H9 (cell line): ENCODE data around the gene CFAP410. TPM values are rescaled to one million over a fixed set of nuclear protein-coding genes. Genes with fewer than 3 reads are reported as not detected.

ENCODE experiments used
- DNase-seq: peaks from one replicate; pipeline ENCODE4 v3.0.0-alpha.2; 2017
- H2AFZ ChIP-seq: one replicate; pipeline ENCODE4 v1.6.1; 2013; ENCODE audit warnings: mild to moderate bottlenecking, low read length, control low read depth, moderate library complexity
- H2AK5ac ChIP-seq: 2 replicates; pipeline ENCODE4 v1.6.1; 2013; ENCODE audit warnings: low read length, control low read depth, mixed read lengths; ENCODE audit not compliant: insufficient read length
- H2BK120ac ChIP-seq: one replicate; pipeline ENCODE4 v1.6.1; 2013; ENCODE audit warnings: low read depth, mild to moderate bottlenecking, low read length, control low read depth, inconsistent platforms; ENCODE audit not compliant: poor library complexity, severe bottlenecking
- H2BK12ac ChIP-seq: 2 replicates; pipeline ENCODE4 v1.6.1; 2013; ENCODE audit warnings: low read length, control low read depth, mixed read lengths, low read depth; ENCODE audit not compliant: insufficient read length
- H2BK15ac ChIP-seq: 2 replicates; pipeline ENCODE4 v1.6.1; 2013; ENCODE audit warnings: low read depth, low read length, control low read depth
- H2BK20ac ChIP-seq: one replicate; pipeline ENCODE4 v1.6.1; 2013; ENCODE audit warnings: low read depth, mild to moderate bottlenecking, low read length, control low read depth, inconsistent platforms; ENCODE audit not compliant: poor library complexity, severe bottlenecking
- H2BK5ac ChIP-seq: 2 replicates; pipeline ENCODE4 v1.6.1; 2013; ENCODE audit warnings: low read length, control low read depth, mixed read lengths; ENCODE audit not compliant: insufficient read length
- H3K14ac ChIP-seq: 2 replicates; pipeline ENCODE4 v1.6.1; 2013; ENCODE audit warnings: low read length, control low read depth; ENCODE audit not compliant: insufficient read depth
- H3K18ac ChIP-seq: 2 replicates; pipeline ENCODE4 v1.6.1; 2013; ENCODE audit warnings: low read depth, mild to moderate bottlenecking, mixed read lengths, low read length, control low read depth; ENCODE audit not compliant: insufficient read length
- H3K23ac ChIP-seq: 2 replicates; pipeline ENCODE4 v1.6.1; 2013; ENCODE audit warnings: low read length, control low read depth, mixed read lengths, low read depth; ENCODE audit not compliant: insufficient read length
- H3K23me2 ChIP-seq: 2 replicates; pipeline ENCODE4 v1.6.1; 2013; ENCODE audit warnings: low read depth, mild to moderate bottlenecking, mixed read lengths, low read length, control low read depth; ENCODE audit not compliant: insufficient read length, poor library complexity, severe bottlenecking
- H3K27ac ChIP-seq: 2 replicates; pipeline ENCODE4 v1.5.1; 2013; ENCODE audit warnings: low read length, control low read depth, mixed read lengths, low read depth; ENCODE audit not compliant: insufficient read length
- H3K27me3 ChIP-seq: 2 replicates; pipeline ENCODE4 v1.6.1; 2013; ENCODE audit warnings: low read length, control low read depth, inconsistent platforms; ENCODE audit not compliant: insufficient read depth
- H3K4ac ChIP-seq: 2 replicates; pipeline ENCODE4 v1.6.1; 2013; ENCODE audit warnings: low read depth, mild to moderate bottlenecking, control low read depth, inconsistent platforms, low read length, moderate library complexity
- H3K4me1 ChIP-seq: 2 replicates; pipeline ENCODE4 v1.6.1; 2013; ENCODE audit warnings: low read length, control low read depth, inconsistent platforms; ENCODE audit not compliant: insufficient read depth
- H3K4me2 ChIP-seq: 2 replicates; pipeline ENCODE4 v1.6.1; 2013; ENCODE audit warnings: low read length, control low read depth, mixed read lengths; ENCODE audit not compliant: insufficient read length, insufficient read depth
- H3K56ac ChIP-seq: 2 replicates; pipeline ENCODE4 v1.6.1; 2013; ENCODE audit warnings: low read depth, mild to moderate bottlenecking, mixed read lengths, low read length, control low read depth; ENCODE audit not compliant: insufficient read length
- H3K79me1 ChIP-seq: 2 replicates; pipeline ENCODE4 v1.6.1; 2013; ENCODE audit warnings: low read depth, mild to moderate bottlenecking, moderate library complexity, low read length, control low read depth, inconsistent platforms; ENCODE audit not compliant: insufficient read depth, poor library complexity, severe bottlenecking
- H3K79me2 ChIP-seq: 2 replicates; pipeline ENCODE4 v1.6.1; 2013; ENCODE audit warnings: low read length, control low read depth, inconsistent platforms; ENCODE audit not compliant: insufficient read depth
- H3K9ac ChIP-seq: 2 replicates; pipeline ENCODE4 v1.6.1; 2013; ENCODE audit warnings: low read length, control low read depth, mixed read lengths; ENCODE audit not compliant: insufficient read length; ENCODE audit errors: extremely low read depth
- H3K9me3 ChIP-seq: one replicate; pipeline ENCODE4 v1.6.1; 2013; ENCODE audit warnings: low read depth, low read length, inconsistent platforms; ENCODE audit not compliant: control insufficient read depth
- H3T11ph ChIP-seq: one replicate; pipeline ENCODE4 v1.6.1; 2013; ENCODE audit warnings: mild to moderate bottlenecking, low read length, control low read depth, inconsistent platforms
- H4K20me1 ChIP-seq: one replicate; pipeline ENCODE4 v1.6.1; 2013; ENCODE audit not compliant: control insufficient read depth, insufficient read length, insufficient read depth
- H4K5ac ChIP-seq: 2 replicates; pipeline ENCODE4 v1.6.1; 2013; ENCODE audit warnings: low read depth, mild to moderate bottlenecking, mixed read lengths, low read length, control low read depth; ENCODE audit not compliant: insufficient read length
- H4K8ac ChIP-seq: replicated peaks from 2 replicates; pipeline ENCODE4 v1.6.1; 2013; ENCODE audit warnings: low read length, control low read depth, mixed read lengths, low read depth; ENCODE audit not compliant: insufficient read length
- H4K91ac ChIP-seq: 2 replicates; pipeline ENCODE4 v1.6.1; 2013; ENCODE audit warnings: low read depth, mild to moderate bottlenecking, moderate library complexity, mixed read lengths, low read length, control low read depth; ENCODE audit not compliant: insufficient read length
- H3K27ac Mint-ChIP-seq, 3 experiments: 2 replicates in 2 of 3; 3 replicates in 1 of 3; pipeline ENCODE4 v1.8.0; 2020 to 2021; ENCODE audit warnings: mixed read lengths in 3 of 3, mild to moderate bottlenecking in 1 of 3, moderate library complexity in 1 of 3
- H3K27me3 Mint-ChIP-seq: 2 replicates; pipeline ENCODE4 v1.8.0; 2021; ENCODE audit warnings: low read depth, mild to moderate bottlenecking, moderate library complexity, mixed read lengths
- H3K36me3 Mint-ChIP-seq, 3 experiments: 2 replicates in 2 of 3; 3 replicates in 1 of 3; pipeline ENCODE4 v1.8.0; 2020 to 2021; ENCODE audit warnings: low read depth in 3 of 3, mixed read lengths in 3 of 3; ENCODE audit not compliant: insufficient read depth in 1 of 3
- H3K4me1 Mint-ChIP-seq, 2 experiments: 2 replicates each; pipeline ENCODE4 v1.8.0; 2020; ENCODE audit warnings: mixed read lengths in 2 of 2
- H3K4me3 Mint-ChIP-seq, 2 experiments: 2 replicates in 1 of 2; 3 replicates in 1 of 2; pipeline ENCODE4 v1.8.0; 2020 to 2021; ENCODE audit warnings: mild to moderate bottlenecking in 2 of 2, mixed read lengths in 2 of 2, moderate library complexity in 1 of 2
- H3K9me3 Mint-ChIP-seq, 2 experiments: 2 replicates in 1 of 2; 3 replicates in 1 of 2; pipeline ENCODE4 v1.8.0; 2020; ENCODE audit warnings: mild to moderate bottlenecking in 2 of 2, mixed read lengths in 2 of 2, moderate library complexity in 1 of 2
- WGBS: extraction: QIAGEN DNeasy Blood & Tissue Kit; methylation state at CpG from one replicate; pipeline ENCODE4 v1.1.7; 2013; ENCODE audit warnings: missing lambda C conversion rate, low lambda C conversion rate, mixed read lengths; ENCODE audit not compliant: insufficient read length; ENCODE audit errors: extremely low coverage; 5-methylcytosine and 5-hydroxymethylcytosine counted together
- total RNA-seq: library from RNA; stranded (reverse); gene quantifications from 2 replicates; pipeline ENCODE4 v1.2.1, GENCODE V29; 2021
- TF ChIP-seq, protein P1 (sequence below): fragments of 200-600 bp; sonication (generic); conservative IDR thresholded peaks from 3 replicates; pipeline ENCODE4 v1.8.0; 2021; ENCODE audit warnings: antibody characterized with exemption, mild to moderate bottlenecking

The CFAP410 gene
- total RNA-seq, 1 experiment from 2014 or later = 17.0 TPM

DNA sequence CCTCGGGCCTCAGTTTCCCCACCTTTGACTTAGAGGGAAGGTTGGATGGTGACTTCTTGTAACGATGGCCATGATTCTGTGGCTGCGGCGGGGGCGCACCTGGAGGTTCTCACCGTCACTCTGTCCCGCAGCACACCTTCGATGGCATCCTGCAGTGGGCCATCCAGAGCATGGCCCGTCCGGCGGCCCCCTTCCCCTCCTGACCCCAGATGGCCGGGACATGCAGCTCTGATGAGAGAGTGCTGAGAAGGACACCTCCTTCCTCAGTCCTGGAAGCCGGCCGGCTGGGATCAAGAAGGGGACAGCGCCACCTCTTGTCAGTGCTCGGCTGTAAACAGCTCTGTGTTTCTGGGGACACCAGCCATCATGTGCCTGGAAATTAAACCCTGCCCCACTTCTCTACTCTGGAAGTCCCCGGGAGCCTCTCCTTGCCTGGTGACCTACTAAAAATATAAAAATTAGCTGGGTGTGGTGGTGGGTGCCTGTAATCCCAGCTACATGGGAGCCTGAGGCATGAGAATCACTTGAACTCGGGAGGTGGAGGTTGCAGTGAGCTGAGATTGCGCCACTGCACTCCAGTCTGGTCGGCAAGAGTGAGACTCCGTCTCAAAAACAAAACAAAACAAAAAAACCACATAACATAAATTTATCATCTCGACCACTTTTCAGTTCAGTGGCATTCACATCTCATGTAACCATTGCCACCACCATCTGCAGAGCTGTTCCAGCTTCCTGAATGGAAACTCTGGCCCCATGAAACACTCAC lies 41.5 kb downstream of the CFAP410 start:
- no peak overlapping the region for H3K4ac ChIP-seq
- no peak overlapping the region for H3K4me2 ChIP-seq
- H4K91ac ChIP-seq = no peak overlapping the region
- H4K5ac ChIP-seq = no peak overlapping the region
- TF ChIP-seq, protein P1, sequence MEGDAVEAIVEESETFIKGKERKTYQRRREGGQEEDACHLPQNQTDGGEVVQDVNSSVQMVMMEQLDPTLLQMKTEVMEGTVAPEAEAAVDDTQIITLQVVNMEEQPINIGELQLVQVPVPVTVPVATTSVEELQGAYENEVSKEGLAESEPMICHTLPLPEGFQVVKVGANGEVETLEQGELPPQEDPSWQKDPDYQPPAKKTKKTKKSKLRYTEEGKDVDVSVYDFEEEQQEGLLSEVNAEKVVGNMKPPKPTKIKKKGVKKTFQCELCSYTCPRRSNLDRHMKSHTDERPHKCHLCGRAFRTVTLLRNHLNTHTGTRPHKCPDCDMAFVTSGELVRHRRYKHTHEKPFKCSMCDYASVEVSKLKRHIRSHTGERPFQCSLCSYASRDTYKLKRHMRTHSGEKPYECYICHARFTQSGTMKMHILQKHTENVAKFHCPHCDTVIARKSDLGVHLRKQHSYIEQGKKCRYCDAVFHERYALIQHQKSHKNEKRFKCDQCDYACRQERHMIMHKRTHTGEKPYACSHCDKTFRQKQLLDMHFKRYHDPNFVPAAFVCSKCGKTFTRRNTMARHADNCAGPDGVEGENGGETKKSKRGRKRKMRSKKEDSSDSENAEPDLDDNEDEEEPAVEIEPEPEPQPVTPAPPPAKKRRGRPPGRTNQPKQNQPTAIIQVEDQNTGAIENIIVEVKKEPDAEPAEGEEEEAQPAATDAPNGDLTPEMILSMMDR = peak; percentile 85
- no peak overlapping the region for H3K27ac ChIP-seq
- H3K23ac ChIP-seq = no peak overlapping the region
- Mint-ChIP-seq H3K27ac (no peak overlapping the region), H3K4me3 (peak overlapping the region in 1 of 2 experiments; percentile 57; a peak in 2 of 5 replicates), H3K36me3 (no peaks in the 10 kb centered on the region), H3K4me1 (peaks cover 10 to 18% of the 10 kb centered on the region in 2 experiments), H3K9me3 (no peaks in the 10 kb centered on the region), H3K27me3 (peaks cover 11% of the 10 kb centered on the region)
- no peak overlapping the region; the same call in 1 of the 2 replicates for H3K14ac ChIP-seq
- no peaks in the 10 kb centered on the region for H3K79me2 ChIP-seq
- H2AK5ac ChIP-seq = no peak overlapping the region
- no peaks in the 10 kb centered on the region for H4K20me1 ChIP-seq
- H2BK20ac ChIP-seq = no peak overlapping the region
- H2BK5ac ChIP-seq = no peak overlapping the region
- H3T11ph ChIP-seq = no peak overlapping the region
- H3K79me1 ChIP-seq = no peaks in the 10 kb centered on the region
- H2AFZ ChIP-seq = no peak overlapping the region
- no peaks in the 10 kb centered on the region for H3K9me3 ChIP-seq
- no peak overlapping the region for H3K18ac ChIP-seq
- DNase-seq = peak; percentile 89
- no peak overlapping the region for H3K56ac ChIP-seq
- no peak overlapping the region for H2BK12ac ChIP-seq
- no peak overlapping the region for H4K8ac ChIP-seq
- H3K23me2 ChIP-seq = peaks cover 5% of the 10 kb centered on the region
- H3K4me1 ChIP-seq = no peaks in the 10 kb centered on the region; the same call in 1 of the 2 replicates
- H3K9ac ChIP-seq = no peak overlapping the region
- WGBS = no CpG with 5 or more reads among the region's 22 CpGs
- H3K27me3 ChIP-seq = no peaks in the 10 kb centered on the region
- no peak overlapping the region for H2BK15ac ChIP-seq
- no peak overlapping the region for H2BK120ac ChIP-seq
